H9 (cell line): ENCODE results near the gene CAMTA1. TPM values are rescaled to one million over a fixed set of nuclear protein-coding genes. Genes with fewer than 3 reads are reported as not detected.

Source experiments
- DNase-seq: peaks from one replicate; pipeline ENCODE4 v3.0.0-alpha.2; 2017
- H2AFZ ChIP-seq: one replicate; pipeline ENCODE4 v1.6.1; 2013; ENCODE audit warnings: mild to moderate bottlenecking, low read length, control low read depth, moderate library complexity
- H2AK5ac ChIP-seq: 2 replicates; pipeline ENCODE4 v1.6.1; 2013; ENCODE audit warnings: low read length, control low read depth, mixed read lengths; ENCODE audit not compliant: insufficient read length
- H2BK120ac ChIP-seq: one replicate; pipeline ENCODE4 v1.6.1; 2013; ENCODE audit warnings: low read depth, mild to moderate bottlenecking, low read length, control low read depth, inconsistent platforms; ENCODE audit not compliant: poor library complexity, severe bottlenecking
- H2BK12ac ChIP-seq: 2 replicates; pipeline ENCODE4 v1.6.1; 2013; ENCODE audit warnings: low read length, control low read depth, mixed read lengths, low read depth; ENCODE audit not compliant: insufficient read length
- H2BK15ac ChIP-seq: 2 replicates; pipeline ENCODE4 v1.6.1; 2013; ENCODE audit warnings: low read depth, low read length, control low read depth
- H2BK20ac ChIP-seq: one replicate; pipeline ENCODE4 v1.6.1; 2013; ENCODE audit warnings: low read depth, mild to moderate bottlenecking, low read length, control low read depth, inconsistent platforms; ENCODE audit not compliant: poor library complexity, severe bottlenecking
- H2BK5ac ChIP-seq: 2 replicates; pipeline ENCODE4 v1.6.1; 2013; ENCODE audit warnings: low read length, control low read depth, mixed read lengths; ENCODE audit not compliant: insufficient read length
- H3K14ac ChIP-seq: 2 replicates; pipeline ENCODE4 v1.6.1; 2013; ENCODE audit warnings: low read length, control low read depth; ENCODE audit not compliant: insufficient read depth
- H3K18ac ChIP-seq: 2 replicates; pipeline ENCODE4 v1.6.1; 2013; ENCODE audit warnings: low read depth, mild to moderate bottlenecking, mixed read lengths, low read length, control low read depth; ENCODE audit not compliant: insufficient read length
- H3K23ac ChIP-seq: 2 replicates; pipeline ENCODE4 v1.6.1; 2013; ENCODE audit warnings: low read length, control low read depth, mixed read lengths, low read depth; ENCODE audit not compliant: insufficient read length
- H3K23me2 ChIP-seq: 2 replicates; pipeline ENCODE4 v1.6.1; 2013; ENCODE audit warnings: low read depth, mild to moderate bottlenecking, mixed read lengths, low read length, control low read depth; ENCODE audit not compliant: insufficient read length, poor library complexity, severe bottlenecking
- H3K27ac ChIP-seq: 2 replicates; pipeline ENCODE4 v1.5.1; 2013; ENCODE audit warnings: low read length, control low read depth, mixed read lengths, low read depth; ENCODE audit not compliant: insufficient read length
- H3K27me3 ChIP-seq: 2 replicates; pipeline ENCODE4 v1.6.1; 2013; ENCODE audit warnings: low read length, control low read depth, inconsistent platforms; ENCODE audit not compliant: insufficient read depth
- H3K4ac ChIP-seq: 2 replicates; pipeline ENCODE4 v1.6.1; 2013; ENCODE audit warnings: low read depth, mild to moderate bottlenecking, control low read depth, inconsistent platforms, low read length, moderate library complexity
- H3K4me1 ChIP-seq: 2 replicates; pipeline ENCODE4 v1.6.1; 2013; ENCODE audit warnings: low read length, control low read depth, inconsistent platforms; ENCODE audit not compliant: insufficient read depth
- H3K4me2 ChIP-seq: 2 replicates; pipeline ENCODE4 v1.6.1; 2013; ENCODE audit warnings: low read length, control low read depth, mixed read lengths; ENCODE audit not compliant: insufficient read length, insufficient read depth
- H3K56ac ChIP-seq: 2 replicates; pipeline ENCODE4 v1.6.1; 2013; ENCODE audit warnings: low read depth, mild to moderate bottlenecking, mixed read lengths, low read length, control low read depth; ENCODE audit not compliant: insufficient read length
- H3K79me1 ChIP-seq: 2 replicates; pipeline ENCODE4 v1.6.1; 2013; ENCODE audit warnings: low read depth, mild to moderate bottlenecking, moderate library complexity, low read length, control low read depth, inconsistent platforms; ENCODE audit not compliant: insufficient read depth, poor library complexity, severe bottlenecking
- H3K79me2 ChIP-seq: 2 replicates; pipeline ENCODE4 v1.6.1; 2013; ENCODE audit warnings: low read length, control low read depth, inconsistent platforms; ENCODE audit not compliant: insufficient read depth
- H3K9ac ChIP-seq: 2 replicates; pipeline ENCODE4 v1.6.1; 2013; ENCODE audit warnings: low read length, control low read depth, mixed read lengths; ENCODE audit not compliant: insufficient read length; ENCODE audit errors: extremely low read depth
- H3K9me3 ChIP-seq: one replicate; pipeline ENCODE4 v1.6.1; 2013; ENCODE audit warnings: low read depth, low read length, inconsistent platforms; ENCODE audit not compliant: control insufficient read depth
- H3T11ph ChIP-seq: one replicate; pipeline ENCODE4 v1.6.1; 2013; ENCODE audit warnings: mild to moderate bottlenecking, low read length, control low read depth, inconsistent platforms
- H4K20me1 ChIP-seq: one replicate; pipeline ENCODE4 v1.6.1; 2013; ENCODE audit not compliant: control insufficient read depth, insufficient read length, insufficient read depth
- H4K5ac ChIP-seq: 2 replicates; pipeline ENCODE4 v1.6.1; 2013; ENCODE audit warnings: low read depth, mild to moderate bottlenecking, mixed read lengths, low read length, control low read depth; ENCODE audit not compliant: insufficient read length
- H4K8ac ChIP-seq: replicated peaks from 2 replicates; pipeline ENCODE4 v1.6.1; 2013; ENCODE audit warnings: low read length, control low read depth, mixed read lengths, low read depth; ENCODE audit not compliant: insufficient read length
- H4K91ac ChIP-seq: 2 replicates; pipeline ENCODE4 v1.6.1; 2013; ENCODE audit warnings: low read depth, mild to moderate bottlenecking, moderate library complexity, mixed read lengths, low read length, control low read depth; ENCODE audit not compliant: insufficient read length
- H3K27ac Mint-ChIP-seq, 3 experiments: 2 replicates in 2 of 3; 3 replicates in 1 of 3; pipeline ENCODE4 v1.8.0; 2020 to 2021; ENCODE audit warnings: mixed read lengths in 3 of 3, mild to moderate bottlenecking in 1 of 3, moderate library complexity in 1 of 3
- H3K27me3 Mint-ChIP-seq: 2 replicates; pipeline ENCODE4 v1.8.0; 2021; ENCODE audit warnings: low read depth, mild to moderate bottlenecking, moderate library complexity, mixed read lengths
- H3K36me3 Mint-ChIP-seq, 3 experiments: 2 replicates in 2 of 3; 3 replicates in 1 of 3; pipeline ENCODE4 v1.8.0; 2020 to 2021; ENCODE audit warnings: low read depth in 3 of 3, mixed read lengths in 3 of 3; ENCODE audit not compliant: insufficient read depth in 1 of 3
- H3K4me1 Mint-ChIP-seq, 2 experiments: 2 replicates each; pipeline ENCODE4 v1.8.0; 2020; ENCODE audit warnings: mixed read lengths in 2 of 2
- H3K4me3 Mint-ChIP-seq, 2 experiments: 2 replicates in 1 of 2; 3 replicates in 1 of 2; pipeline ENCODE4 v1.8.0; 2020 to 2021; ENCODE audit warnings: mild to moderate bottlenecking in 2 of 2, mixed read lengths in 2 of 2, moderate library complexity in 1 of 2
- H3K9me3 Mint-ChIP-seq, 2 experiments: 2 replicates in 1 of 2; 3 replicates in 1 of 2; pipeline ENCODE4 v1.8.0; 2020; ENCODE audit warnings: mild to moderate bottlenecking in 2 of 2, mixed read lengths in 2 of 2, moderate library complexity in 1 of 2
- WGBS: extraction: QIAGEN DNeasy Blood & Tissue Kit; methylation state at CpG from one replicate; pipeline ENCODE4 v1.1.7; 2013; ENCODE audit warnings: missing lambda C conversion rate, low lambda C conversion rate, mixed read lengths; ENCODE audit not compliant: insufficient read length; ENCODE audit errors: extremely low coverage; 5-methylcytosine and 5-hydroxymethylcytosine counted together
- total RNA-seq: library from RNA; stranded (reverse); gene quantifications from 2 replicates; pipeline ENCODE4 v1.2.1, GENCODE V29; 2021
- TF ChIP-seq, protein P1 (sequence below): fragments of 200-600 bp; sonication (generic); conservative IDR thresholded peaks from 3 replicates; pipeline ENCODE4 v1.8.0; 2021; ENCODE audit warnings: antibody characterized with exemption, mild to moderate bottlenecking

Gene CAMTA1
- total RNA-seq, 1 experiment from 2014 or later = 115 TPM

DNA sequence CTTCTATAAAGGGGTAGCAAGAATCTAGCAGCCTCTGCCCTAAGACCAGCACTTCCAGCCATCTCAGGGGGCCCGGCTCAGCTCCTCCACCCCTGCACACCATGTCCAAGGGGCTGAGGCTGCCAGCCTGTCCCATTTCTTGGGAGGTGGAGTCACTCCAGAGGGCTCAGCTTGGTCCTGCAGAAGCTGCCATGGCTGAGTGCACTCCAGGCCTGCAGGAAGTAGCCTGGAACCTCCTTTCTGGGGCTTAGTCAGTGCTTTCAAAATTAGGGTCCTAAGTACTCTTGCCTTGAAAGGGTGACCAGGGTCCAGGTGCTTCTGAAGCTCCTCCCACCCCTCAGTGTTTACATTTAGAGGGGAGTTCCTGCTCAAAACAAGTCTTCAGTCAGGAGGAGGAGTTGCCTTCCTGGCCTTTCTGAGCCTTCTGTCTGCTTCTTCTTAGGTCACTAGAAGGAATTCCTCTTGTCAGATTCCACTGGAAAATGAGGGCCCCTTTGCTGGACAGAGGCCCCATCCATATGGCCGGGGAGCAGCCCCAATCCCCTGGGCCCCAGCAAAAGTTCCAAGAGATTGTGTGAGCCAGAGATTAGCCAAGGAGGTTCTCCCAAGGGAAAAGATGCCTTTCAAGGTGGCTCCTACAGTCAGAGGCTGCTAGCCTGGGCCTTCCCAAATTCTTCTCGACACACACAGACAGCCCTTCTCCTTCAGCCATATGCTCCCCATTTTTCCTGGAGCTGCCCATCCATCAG is 857.7 kb downstream of the CAMTA1 start:
- DNase-seq = no peak
- no peak overlapping the region for H3K23ac ChIP-seq
- no CpG with 5 or more reads among the region's 3 CpGs for WGBS
- H3K23me2 ChIP-seq = peaks cover 3% of the 10 kb centered on the region
- peaks cover 2% of the 10 kb centered on the region; the same call in 1 of the 2 replicates for H3K27me3 Mint-ChIP-seq
- no peak overlapping the region for H3K18ac ChIP-seq
- H3K4me3 Mint-ChIP-seq = no peak overlapping the region
- H3K27me3 ChIP-seq = no peaks in the 10 kb centered on the region
- H3K14ac ChIP-seq = no peak overlapping the region
- H4K5ac ChIP-seq = no peak overlapping the region
- no peaks in the 10 kb centered on the region for H3K36me3 Mint-ChIP-seq
- no peak overlapping the region for H3T11ph ChIP-seq
- H3K9me3 ChIP-seq = no peaks in the 10 kb centered on the region
- TF ChIP-seq, protein P1, sequence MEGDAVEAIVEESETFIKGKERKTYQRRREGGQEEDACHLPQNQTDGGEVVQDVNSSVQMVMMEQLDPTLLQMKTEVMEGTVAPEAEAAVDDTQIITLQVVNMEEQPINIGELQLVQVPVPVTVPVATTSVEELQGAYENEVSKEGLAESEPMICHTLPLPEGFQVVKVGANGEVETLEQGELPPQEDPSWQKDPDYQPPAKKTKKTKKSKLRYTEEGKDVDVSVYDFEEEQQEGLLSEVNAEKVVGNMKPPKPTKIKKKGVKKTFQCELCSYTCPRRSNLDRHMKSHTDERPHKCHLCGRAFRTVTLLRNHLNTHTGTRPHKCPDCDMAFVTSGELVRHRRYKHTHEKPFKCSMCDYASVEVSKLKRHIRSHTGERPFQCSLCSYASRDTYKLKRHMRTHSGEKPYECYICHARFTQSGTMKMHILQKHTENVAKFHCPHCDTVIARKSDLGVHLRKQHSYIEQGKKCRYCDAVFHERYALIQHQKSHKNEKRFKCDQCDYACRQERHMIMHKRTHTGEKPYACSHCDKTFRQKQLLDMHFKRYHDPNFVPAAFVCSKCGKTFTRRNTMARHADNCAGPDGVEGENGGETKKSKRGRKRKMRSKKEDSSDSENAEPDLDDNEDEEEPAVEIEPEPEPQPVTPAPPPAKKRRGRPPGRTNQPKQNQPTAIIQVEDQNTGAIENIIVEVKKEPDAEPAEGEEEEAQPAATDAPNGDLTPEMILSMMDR = no peak
- no peak overlapping the region for H4K8ac ChIP-seq
- no peak overlapping the region for H2BK20ac ChIP-seq
- no peaks in the 10 kb centered on the region; a peak in 1 of 5 replicates for H3K9me3 Mint-ChIP-seq
- peak overlapping the region in 1 of 3 experiments; percentile 49; a peak in 2 of 7 replicates for H3K27ac Mint-ChIP-seq
- no peak overlapping the region for H2BK120ac ChIP-seq
- H4K20me1 ChIP-seq = peaks cover 5% of the 10 kb centered on the region
- no peak overlapping the region for H2AK5ac ChIP-seq
- H3K27ac ChIP-seq = no peak overlapping the region
- H3K79me1 ChIP-seq = no peaks in the 10 kb centered on the region
- no peak overlapping the region for H3K4ac ChIP-seq
- no peak overlapping the region for H2AFZ ChIP-seq
- no peak overlapping the region for H2BK15ac ChIP-seq
- no peak overlapping the region for H3K4me2 ChIP-seq
- H3K9ac ChIP-seq = no peak overlapping the region
- H4K91ac ChIP-seq = no peak overlapping the region
- peaks cover 9 to 33% of the 10 kb centered on the region in 2 experiments for H3K4me1 Mint-ChIP-seq
- no peak overlapping the region for H3K56ac ChIP-seq
- H3K79me2 ChIP-seq = no peaks in the 10 kb centered on the region
- H2BK12ac ChIP-seq = no peak overlapping the region
- H3K4me1 ChIP-seq = no peaks in the 10 kb centered on the region; the same call in 1 of the 2 replicates
- no peak overlapping the region for H2BK5ac ChIP-seq
